ENCODE data around the gene ZFPL1. TPM values are rescaled to one million over a fixed set of nuclear protein-coding genes. Genes with fewer than 3 reads are reported as not detected.

The ZFPL1 gene
- total and polyA plus RNA-seq, 10 of the 15 experiments (the other 5 are each of a cell fraction or from before 2014, with no cell fraction given): 2.2 to 37.8 (median 27.0) TPM

DNA sequence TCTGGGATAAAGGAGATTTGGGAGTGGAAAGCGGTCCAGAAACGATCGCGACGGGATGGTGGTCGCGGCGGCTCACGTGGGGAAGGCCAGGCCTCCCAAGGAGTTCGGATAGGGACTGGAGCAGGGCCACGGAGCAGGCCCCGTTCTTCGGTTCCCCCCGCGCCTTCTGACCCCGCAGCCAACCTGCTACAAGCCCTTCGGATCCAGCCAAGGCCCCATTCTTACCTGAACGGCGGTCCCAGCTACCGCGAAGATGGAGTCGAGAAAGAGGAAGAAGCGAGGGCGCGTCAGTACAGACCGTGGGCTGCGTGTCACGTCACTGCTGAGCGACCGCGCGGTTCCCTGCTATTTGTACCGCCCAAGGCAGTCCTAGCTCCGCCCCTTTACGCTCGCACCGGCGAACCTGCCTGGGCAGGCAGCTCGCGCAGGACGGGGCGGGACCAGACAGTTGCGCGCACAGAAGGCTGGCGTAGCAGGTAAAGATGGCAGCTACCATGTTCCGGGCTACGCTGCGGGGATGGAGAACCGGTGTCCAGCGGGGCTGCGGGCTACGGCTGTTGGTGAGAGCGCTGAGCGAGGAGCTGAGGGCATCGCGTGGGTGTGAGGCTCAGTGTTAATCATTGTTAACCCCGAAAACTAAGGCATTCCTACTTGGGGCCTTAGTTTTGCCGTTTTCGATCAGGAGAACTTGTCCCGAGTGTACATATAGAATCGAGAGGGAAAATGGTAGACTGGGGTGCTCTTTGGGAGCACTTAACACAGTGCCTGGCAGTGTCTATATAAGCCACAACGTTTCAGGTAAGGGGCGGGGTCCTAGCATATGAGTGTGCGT is 38.1 kb downstream of the ZFPL1 start, which contains the start of the genes FAU and MRPL49 (continued):
- TF ChIP-seq, protein P1, sequence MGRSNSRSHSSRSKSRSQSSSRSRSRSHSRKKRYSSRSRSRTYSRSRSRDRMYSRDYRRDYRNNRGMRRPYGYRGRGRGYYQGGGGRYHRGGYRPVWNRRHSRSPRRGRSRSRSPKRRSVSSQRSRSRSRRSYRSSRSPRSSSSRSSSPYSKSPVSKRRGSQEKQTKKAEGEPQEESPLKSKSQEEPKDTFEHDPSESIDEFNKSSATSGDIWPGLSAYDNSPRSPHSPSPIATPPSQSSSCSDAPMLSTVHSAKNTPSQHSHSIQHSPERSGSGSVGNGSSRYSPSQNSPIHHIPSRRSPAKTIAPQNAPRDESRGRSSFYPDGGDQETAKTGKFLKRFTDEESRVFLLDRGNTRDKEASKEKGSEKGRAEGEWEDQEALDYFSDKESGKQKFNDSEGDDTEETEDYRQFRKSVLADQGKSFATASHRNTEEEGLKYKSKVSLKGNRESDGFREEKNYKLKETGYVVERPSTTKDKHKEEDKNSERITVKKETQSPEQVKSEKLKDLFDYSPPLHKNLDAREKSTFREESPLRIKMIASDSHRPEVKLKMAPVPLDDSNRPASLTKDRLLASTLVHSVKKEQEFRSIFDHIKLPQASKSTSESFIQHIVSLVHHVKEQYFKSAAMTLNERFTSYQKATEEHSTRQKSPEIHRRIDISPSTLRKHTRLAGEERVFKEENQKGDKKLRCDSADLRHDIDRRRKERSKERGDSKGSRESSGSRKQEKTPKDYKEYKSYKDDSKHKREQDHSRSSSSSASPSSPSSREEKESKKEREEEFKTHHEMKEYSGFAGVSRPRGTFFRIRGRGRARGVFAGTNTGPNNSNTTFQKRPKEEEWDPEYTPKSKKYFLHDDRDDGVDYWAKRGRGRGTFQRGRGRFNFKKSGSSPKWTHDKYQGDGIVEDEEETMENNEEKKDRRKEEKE (IDR thresholded peaks at IDR 0.05): no peak
- TF ChIP-seq, protein P2, sequence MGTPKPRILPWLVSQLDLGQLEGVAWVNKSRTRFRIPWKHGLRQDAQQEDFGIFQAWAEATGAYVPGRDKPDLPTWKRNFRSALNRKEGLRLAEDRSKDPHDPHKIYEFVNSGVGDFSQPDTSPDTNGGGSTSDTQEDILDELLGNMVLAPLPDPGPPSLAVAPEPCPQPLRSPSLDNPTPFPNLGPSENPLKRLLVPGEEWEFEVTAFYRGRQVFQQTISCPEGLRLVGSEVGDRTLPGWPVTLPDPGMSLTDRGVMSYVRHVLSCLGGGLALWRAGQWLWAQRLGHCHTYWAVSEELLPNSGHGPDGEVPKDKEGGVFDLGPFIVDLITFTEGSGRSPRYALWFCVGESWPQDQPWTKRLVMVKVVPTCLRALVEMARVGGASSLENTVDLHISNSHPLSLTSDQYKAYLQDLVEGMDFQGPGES (IDR thresholded peaks at IDR 0.05): no peak
- TF ChIP-seq, protein P3, sequence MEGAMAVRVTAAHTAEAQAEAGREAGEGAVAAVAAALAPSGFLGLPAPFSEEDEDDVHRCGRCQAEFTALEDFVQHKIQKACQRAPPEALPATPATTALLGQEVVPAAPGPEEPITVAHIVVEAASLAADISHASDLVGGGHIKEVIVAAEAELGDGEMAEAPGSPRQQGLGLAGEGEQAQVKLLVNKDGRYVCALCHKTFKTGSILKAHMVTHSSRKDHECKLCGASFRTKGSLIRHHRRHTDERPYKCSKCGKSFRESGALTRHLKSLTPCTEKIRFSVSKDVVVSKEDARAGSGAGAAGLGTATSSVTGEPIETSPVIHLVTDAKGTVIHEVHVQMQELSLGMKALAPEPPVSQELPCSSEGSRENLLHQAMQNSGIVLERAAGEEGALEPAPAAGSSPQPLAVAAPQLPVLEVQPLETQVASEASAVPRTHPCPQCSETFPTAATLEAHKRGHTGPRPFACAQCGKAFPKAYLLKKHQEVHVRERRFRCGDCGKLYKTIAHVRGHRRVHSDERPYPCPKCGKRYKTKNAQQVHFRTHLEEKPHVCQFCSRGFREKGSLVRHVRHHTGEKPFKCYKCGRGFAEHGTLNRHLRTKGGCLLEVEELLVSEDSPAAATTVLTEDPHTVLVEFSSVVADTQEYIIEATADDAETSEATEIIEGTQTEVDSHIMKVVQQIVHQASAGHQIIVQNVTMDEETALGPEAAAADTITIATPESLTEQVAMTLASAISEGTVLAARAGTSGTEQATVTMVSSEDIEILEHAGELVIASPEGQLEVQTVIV (IDR thresholded peaks at IDR 0.05; ENCODE audit: borderline replicate concordance, partially characterized antibody): no peak
- TF ChIP-seq JUND (IDR thresholded peaks at IDR 0.05; ENCODE audit: low read depth, low read length) (0 out of 2 replicates have a peak, but pooled peaks have one; percentile 32), ZSCAN29 (IDR thresholded peaks at IDR 0.05) (no peak), ZNF384 (IDR thresholded peaks at IDR 0.05; ENCODE audit: borderline replicate concordance, low read depth, low read length) (no peak), ZNF274 (IDR thresholded peaks at IDR 0.05; ENCODE audit: insufficient read depth, insufficient read length) (no peak), NBN (IDR thresholded peaks at IDR 0.05) (no peak; the same call in none of the 2 replicates), PAX5 (IDR thresholded peaks at IDR 0.05; ENCODE audit: borderline replicate concordance, low read depth, low read length) (peak; percentile 47; the same call in 1 of the 2 replicates), NFYA (IDR thresholded peaks at IDR 0.05; ENCODE audit: borderline replicate concordance, low read depth, low read length) (no peak), SREBF2 (IDR thresholded peaks at IDR 0.05; ENCODE audit: low read length) (no peak)
- TF ChIP-seq, protein P4, sequence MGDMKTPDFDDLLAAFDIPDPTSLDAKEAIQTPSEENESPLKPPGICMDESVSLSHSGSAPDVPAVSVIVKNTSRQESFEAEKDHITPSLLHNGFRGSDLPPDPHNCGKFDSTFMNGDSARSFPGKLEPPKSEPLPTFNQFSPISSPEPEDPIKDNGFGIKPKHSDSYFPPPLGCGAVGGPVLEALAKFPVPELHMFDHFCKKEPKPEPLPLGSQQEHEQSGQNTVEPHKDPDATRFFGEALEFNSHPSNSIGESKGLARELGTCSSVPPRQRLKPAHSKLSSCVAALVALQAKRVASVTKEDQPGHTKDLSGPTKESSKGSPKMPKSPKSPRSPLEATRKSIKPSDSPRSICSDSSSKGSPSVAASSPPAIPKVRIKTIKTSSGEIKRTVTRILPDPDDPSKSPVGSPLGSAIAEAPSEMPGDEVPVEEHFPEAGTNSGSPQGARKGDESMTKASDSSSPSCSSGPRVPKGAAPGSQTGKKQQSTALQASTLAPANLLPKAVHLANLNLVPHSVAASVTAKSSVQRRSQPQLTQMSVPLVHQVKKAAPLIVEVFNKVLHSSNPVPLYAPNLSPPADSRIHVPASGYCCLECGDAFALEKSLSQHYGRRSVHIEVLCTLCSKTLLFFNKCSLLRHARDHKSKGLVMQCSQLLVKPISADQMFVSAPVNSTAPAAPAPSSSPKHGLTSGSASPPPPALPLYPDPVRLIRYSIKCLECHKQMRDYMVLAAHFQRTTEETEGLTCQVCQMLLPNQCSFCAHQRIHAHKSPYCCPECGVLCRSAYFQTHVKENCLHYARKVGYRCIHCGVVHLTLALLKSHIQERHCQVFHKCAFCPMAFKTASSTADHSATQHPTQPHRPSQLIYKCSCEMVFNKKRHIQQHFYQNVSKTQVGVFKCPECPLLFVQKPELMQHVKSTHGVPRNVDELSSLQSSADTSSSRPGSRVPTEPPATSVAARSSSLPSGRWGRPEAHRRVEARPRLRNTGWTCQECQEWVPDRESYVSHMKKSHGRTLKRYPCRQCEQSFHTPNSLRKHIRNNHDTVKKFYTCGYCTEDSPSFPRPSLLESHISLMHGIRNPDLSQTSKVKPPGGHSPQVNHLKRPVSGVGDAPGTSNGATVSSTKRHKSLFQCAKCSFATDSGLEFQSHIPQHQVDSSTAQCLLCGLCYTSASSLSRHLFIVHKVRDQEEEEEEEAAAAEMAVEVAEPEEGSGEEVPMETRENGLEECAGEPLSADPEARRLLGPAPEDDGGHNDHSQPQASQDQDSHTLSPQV (IDR thresholded peaks at IDR 0.05): no peak
- TF ChIP-seq, protein P5, sequence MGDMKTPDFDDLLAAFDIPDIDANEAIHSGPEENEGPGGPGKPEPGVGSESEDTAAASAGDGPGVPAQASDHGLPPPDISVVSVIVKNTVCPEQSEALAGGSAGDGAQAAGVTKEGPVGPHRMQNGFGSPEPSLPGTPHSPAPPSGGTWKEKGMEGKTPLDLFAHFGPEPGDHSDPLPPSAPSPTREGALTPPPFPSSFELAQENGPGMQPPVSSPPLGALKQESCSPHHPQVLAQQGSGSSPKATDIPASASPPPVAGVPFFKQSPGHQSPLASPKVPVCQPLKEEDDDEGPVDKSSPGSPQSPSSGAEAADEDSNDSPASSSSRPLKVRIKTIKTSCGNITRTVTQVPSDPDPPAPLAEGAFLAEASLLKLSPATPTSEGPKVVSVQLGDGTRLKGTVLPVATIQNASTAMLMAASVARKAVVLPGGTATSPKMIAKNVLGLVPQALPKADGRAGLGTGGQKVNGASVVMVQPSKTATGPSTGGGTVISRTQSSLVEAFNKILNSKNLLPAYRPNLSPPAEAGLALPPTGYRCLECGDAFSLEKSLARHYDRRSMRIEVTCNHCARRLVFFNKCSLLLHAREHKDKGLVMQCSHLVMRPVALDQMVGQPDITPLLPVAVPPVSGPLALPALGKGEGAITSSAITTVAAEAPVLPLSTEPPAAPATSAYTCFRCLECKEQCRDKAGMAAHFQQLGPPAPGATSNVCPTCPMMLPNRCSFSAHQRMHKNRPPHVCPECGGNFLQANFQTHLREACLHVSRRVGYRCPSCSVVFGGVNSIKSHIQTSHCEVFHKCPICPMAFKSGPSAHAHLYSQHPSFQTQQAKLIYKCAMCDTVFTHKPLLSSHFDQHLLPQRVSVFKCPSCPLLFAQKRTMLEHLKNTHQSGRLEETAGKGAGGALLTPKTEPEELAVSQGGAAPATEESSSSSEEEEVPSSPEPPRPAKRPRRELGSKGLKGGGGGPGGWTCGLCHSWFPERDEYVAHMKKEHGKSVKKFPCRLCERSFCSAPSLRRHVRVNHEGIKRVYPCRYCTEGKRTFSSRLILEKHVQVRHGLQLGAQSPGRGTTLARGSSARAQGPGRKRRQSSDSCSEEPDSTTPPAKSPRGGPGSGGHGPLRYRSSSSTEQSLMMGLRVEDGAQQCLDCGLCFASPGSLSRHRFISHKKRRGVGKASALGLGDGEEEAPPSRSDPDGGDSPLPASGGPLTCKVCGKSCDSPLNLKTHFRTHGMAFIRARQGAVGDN (IDR thresholded peaks at IDR 0.05): peak; percentile 22; the same call in 1 of the 2 replicates

All from GM12878 (cell line).